Activated naive CD8-positive, alpha-beta T cell treated with anti-CD3 and anti-CD28 coated beads, Interleukin-2, amount 10 ng/mL, durations not matched to agents 7 days and 5 days (primary cell): ENCODE results near the gene OR4K14. TPM values are rescaled to one million over a fixed set of nuclear protein-coding genes. Genes with fewer than 3 reads are reported as not detected.

Experiments
- total RNA-seq, 2 experiments: library from RNA; stranded (reverse); gene quantifications; one replicate each; pipeline ENCODE4 v1.2.3, GENCODE V29; 2021

The OR4K14 gene
- total RNA-seq, 2 experiments from 2014 or later = not detected

Other genes starting within 250 kb of the OR4K14 start
- not detected for gene OR4M1, start 245.8 kb downstream of the OR4K14 start, total RNA-seq
- gene OR4N2, start 215.5 kb downstream of the OR4K14 start, total RNA-seq = not detected
- not detected for gene OR4K2, start 144.2 kb downstream of the OR4K14 start, total RNA-seq
- not detected for gene OR4K5, start 98.7 kb downstream of the OR4K14 start, total RNA-seq
- not detected for gene OR4K1, start 88.4 kb downstream of the OR4K14 start, total RNA-seq
- not detected for gene OR4K15, start 43.7 kb downstream of the OR4K14 start, total RNA-seq
- gene OR4Q2, start 17.1 kb downstream of the OR4K14 start, total RNA-seq = not detected
- not detected for gene OR4K13, start 16.7 kb upstream of the OR4K14 start, total RNA-seq
- gene OR4L1, start 40.7 kb upstream of the OR4K14 start, total RNA-seq = not detected
- gene OR4K17, start 91.4 kb upstream of the OR4K14 start, total RNA-seq = not detected
- gene OR4N5, start 119.5 kb upstream of the OR4K14 start, total RNA-seq = not detected
- not detected for gene OR11G2, start 171.6 kb upstream of the OR4K14 start, total RNA-seq
- gene OR11H6, start 204.4 kb upstream of the OR4K14 start, total RNA-seq = not detected
- not detected for gene OR11H7, start 209.7 kb upstream of the OR4K14 start, total RNA-seq
- gene OR11H4, start 220.0 kb upstream of the OR4K14 start, total RNA-seq = not detected